ENCODE measurements around the gene OR51V1.

The OR51V1 gene

GRCh38 chr11:5240056-5240455 is 39.6 kb upstream of the OR51V1 start:
- Histone ChIP-seq H3K4me1 (ENCODE audit: control insufficient read depth, insufficient read depth, low read length) (no peaks in the 10 kb centered on the region), H3K36me3 (ENCODE audit: control insufficient read depth, insufficient read depth, low read length) (no peaks in the 10 kb centered on the region), H3K9ac (ENCODE audit: low read depth, low read length) (no peak overlapping the region), H3K9me3 (ENCODE audit: control insufficient read depth, insufficient read depth, low read length) (no peaks in the 10 kb centered on the region), H3K27me3 (ENCODE audit: control insufficient read depth, insufficient read depth, low read length) (no peaks in the 10 kb centered on the region), H3K4me3 (ENCODE audit: low read depth, low read length) (no peak overlapping the region)

GRCh38 chr11:5239046-5239445 is 38.6 kb upstream of the OR51V1 start:
- H3K4me3 ChIP-seq (ENCODE audit: low read depth, low read length): no peak overlapping the region
- no peaks in the 10 kb centered on the region for H3K9me3 ChIP-seq (ENCODE audit: control insufficient read depth, insufficient read depth, low read length)
- no peaks in the 10 kb centered on the region for H3K4me1 ChIP-seq (ENCODE audit: control insufficient read depth, insufficient read depth, low read length)
- H3K27me3 ChIP-seq (ENCODE audit: control insufficient read depth, insufficient read depth, low read length): no peaks in the 10 kb centered on the region
- H3K9ac ChIP-seq (ENCODE audit: low read depth, low read length): no peak overlapping the region
- no peaks in the 10 kb centered on the region for H3K36me3 ChIP-seq (ENCODE audit: control insufficient read depth, insufficient read depth, low read length)

GRCh38 chr11:5238486-5238885 is 38.0 kb upstream of the OR51V1 start:
- Histone ChIP-seq H3K9ac (ENCODE audit: low read depth, low read length) (no peak overlapping the region), H3K36me3 (ENCODE audit: control insufficient read depth, insufficient read depth, low read length) (no peaks in the 10 kb centered on the region), H3K9me3 (ENCODE audit: control insufficient read depth, insufficient read depth, low read length) (no peaks in the 10 kb centered on the region), H3K4me1 (ENCODE audit: control insufficient read depth, insufficient read depth, low read length) (no peaks in the 10 kb centered on the region), H3K4me3 (ENCODE audit: low read depth, low read length) (no peak overlapping the region), H3K27me3 (ENCODE audit: control insufficient read depth, insufficient read depth, low read length) (no peaks in the 10 kb centered on the region)

GRCh38 chr11:5237420-5237819 is 36.9 kb upstream of the OR51V1 start:
- Histone ChIP-seq H3K4me1 (ENCODE audit: control insufficient read depth, insufficient read depth, low read length) (no peaks in the 10 kb centered on the region), H3K4me3 (ENCODE audit: low read depth, low read length) (no peak overlapping the region), H3K9me3 (ENCODE audit: control insufficient read depth, insufficient read depth, low read length) (no peaks in the 10 kb centered on the region), H3K27me3 (ENCODE audit: control insufficient read depth, insufficient read depth, low read length) (no peaks in the 10 kb centered on the region), H3K9ac (ENCODE audit: low read depth, low read length) (no peak overlapping the region), H3K36me3 (ENCODE audit: control insufficient read depth, insufficient read depth, low read length) (no peaks in the 10 kb centered on the region)

GRCh38 chr11:5235364-5236095 is 35.0 kb upstream of the OR51V1 start:
- H3K4me1 ChIP-seq (ENCODE audit: control insufficient read depth, insufficient read depth, low read length): no peaks in the 10 kb centered on the region
- H3K27me3 ChIP-seq (ENCODE audit: control insufficient read depth, insufficient read depth, low read length): no peaks in the 10 kb centered on the region
- H3K9me3 ChIP-seq (ENCODE audit: control insufficient read depth, insufficient read depth, low read length): no peaks in the 10 kb centered on the region
- no peak overlapping the region for H3K4me3 ChIP-seq (ENCODE audit: low read depth, low read length)
- H3K36me3 ChIP-seq (ENCODE audit: control insufficient read depth, insufficient read depth, low read length): no peaks in the 10 kb centered on the region
- H3K9ac ChIP-seq (ENCODE audit: low read depth, low read length): no peak overlapping the region

- no peaks in the 10 kb centered on the region for H3K9me3 ChIP-seq (ENCODE audit: control insufficient read depth, insufficient read depth, low read length)
- no peaks in the 10 kb centered on the region for H3K27me3 ChIP-seq (ENCODE audit: control insufficient read depth, insufficient read depth, low read length)
- H3K9ac ChIP-seq (ENCODE audit: low read depth, low read length): no peak within 1 kb of the TSS
- H3K4me1 ChIP-seq (ENCODE audit: control insufficient read depth, insufficient read depth, low read length): no peaks in the 10 kb centered on the region
- no peaks in the 10 kb centered on the region for H3K36me3 ChIP-seq (ENCODE audit: control insufficient read depth, insufficient read depth, low read length)
- no peak within 1 kb of the TSS for H3K4me3 ChIP-seq (ENCODE audit: low read depth, low read length)
These were observed 33.9 kb upstream of the OR51V1 start, which contains the start of gene HBD for GRCh38 chr11:5234381-5234834. TSS of gene HBD (minus strand) at chr11:5234483. CDS start at chr11:5234433, 50 bp downstream.

GRCh38 chr11:5233307-5233706 is 32.8 kb upstream of the OR51V1 start:
- Histone ChIP-seq H3K27me3 (ENCODE audit: control insufficient read depth, insufficient read depth, low read length) (no peaks in the 10 kb centered on the region), H3K9me3 (ENCODE audit: control insufficient read depth, insufficient read depth, low read length) (no peaks in the 10 kb centered on the region), H3K4me1 (ENCODE audit: control insufficient read depth, insufficient read depth, low read length) (no peaks in the 10 kb centered on the region), H3K4me3 (ENCODE audit: low read depth, low read length) (no peak overlapping the region), H3K9ac (ENCODE audit: low read depth, low read length) (no peak overlapping the region), H3K36me3 (ENCODE audit: control insufficient read depth, insufficient read depth, low read length) (no peaks in the 10 kb centered on the region)

- Histone ChIP-seq H3K4me1 (ENCODE audit: control insufficient read depth, insufficient read depth, low read length) (no peaks in the 10 kb centered on the region), H3K9me3 (ENCODE audit: control insufficient read depth, insufficient read depth, low read length) (no peaks in the 10 kb centered on the region), H3K36me3 (ENCODE audit: control insufficient read depth, insufficient read depth, low read length) (no peaks in the 10 kb centered on the region), H3K27me3 (ENCODE audit: control insufficient read depth, insufficient read depth, low read length) (no peaks in the 10 kb centered on the region), H3K9ac (ENCODE audit: low read depth, low read length) (no peak overlapping the region), H3K4me3 (ENCODE audit: low read depth, low read length) (no peak overlapping the region)
These were observed 32.3 kb upstream of the OR51V1 start for GRCh38 chr11:5232821-5233220.

GRCh38 chr11:5232176-5232575 is 31.7 kb upstream of the OR51V1 start:
- H3K36me3 ChIP-seq (ENCODE audit: control insufficient read depth, insufficient read depth, low read length): no peaks in the 10 kb centered on the region
- no peak overlapping the region for H3K9ac ChIP-seq (ENCODE audit: low read depth, low read length)
- no peaks in the 10 kb centered on the region for H3K27me3 ChIP-seq (ENCODE audit: control insufficient read depth, insufficient read depth, low read length)
- no peaks in the 10 kb centered on the region for H3K9me3 ChIP-seq (ENCODE audit: control insufficient read depth, insufficient read depth, low read length)
- no peak overlapping the region for H3K4me3 ChIP-seq (ENCODE audit: low read depth, low read length)
- no peaks in the 10 kb centered on the region for H3K4me1 ChIP-seq (ENCODE audit: control insufficient read depth, insufficient read depth, low read length)

- Histone ChIP-seq H3K4me3 (ENCODE audit: low read depth, low read length) (no peak overlapping the region), H3K27me3 (ENCODE audit: control insufficient read depth, insufficient read depth, low read length) (no peaks in the 10 kb centered on the region), H3K4me1 (ENCODE audit: control insufficient read depth, insufficient read depth, low read length) (no peaks in the 10 kb centered on the region), H3K36me3 (ENCODE audit: control insufficient read depth, insufficient read depth, low read length) (no peaks in the 10 kb centered on the region), H3K9ac (ENCODE audit: low read depth, low read length) (no peak overlapping the region), H3K9me3 (ENCODE audit: control insufficient read depth, insufficient read depth, low read length) (no peaks in the 10 kb centered on the region)
These were observed 30.6 kb upstream of the OR51V1 start for GRCh38 chr11:5231111-5231510.

GRCh38 chr11:5230266-5230665 is 29.8 kb upstream of the OR51V1 start:
- Histone ChIP-seq H3K9ac (ENCODE audit: low read depth, low read length) (no peak overlapping the region), H3K4me3 (ENCODE audit: low read depth, low read length) (no peak overlapping the region), H3K9me3 (ENCODE audit: control insufficient read depth, insufficient read depth, low read length) (no peaks in the 10 kb centered on the region), H3K4me1 (ENCODE audit: control insufficient read depth, insufficient read depth, low read length) (no peaks in the 10 kb centered on the region), H3K27me3 (ENCODE audit: control insufficient read depth, insufficient read depth, low read length) (no peaks in the 10 kb centered on the region), H3K36me3 (ENCODE audit: control insufficient read depth, insufficient read depth, low read length) (no peaks in the 10 kb centered on the region)

- Histone ChIP-seq H3K4me3 (ENCODE audit: low read depth, low read length) (no peak overlapping the region), H3K9ac (ENCODE audit: low read depth, low read length) (no peak overlapping the region)
These were observed 29.3 kb upstream of the OR51V1 start for GRCh38 chr11:5229796-5230195.

More at GRCh38 chr11:5229796-5230195, 29.3 kb upstream of the OR51V1 start:
- no peaks in the 10 kb centered on the region for H3K27me3 ChIP-seq (ENCODE audit: control insufficient read depth, insufficient read depth, low read length)
- no peaks in the 10 kb centered on the region for H3K36me3 ChIP-seq (ENCODE audit: control insufficient read depth, insufficient read depth, low read length)
- no peaks in the 10 kb centered on the region for H3K9me3 ChIP-seq (ENCODE audit: control insufficient read depth, insufficient read depth, low read length)
- no peaks in the 10 kb centered on the region for H3K4me1 ChIP-seq (ENCODE audit: control insufficient read depth, insufficient read depth, low read length)

Data from iPS-15b (cell line).